ENCODE data around the gene CD276. TPM values are rescaled to one million over a fixed set of nuclear protein-coding genes. Genes with fewer than 3 reads are reported as not detected.

CD276 gene
- total RNA-seq, 1 experiment from 2014 or later, result 133 TPM

DNA sequence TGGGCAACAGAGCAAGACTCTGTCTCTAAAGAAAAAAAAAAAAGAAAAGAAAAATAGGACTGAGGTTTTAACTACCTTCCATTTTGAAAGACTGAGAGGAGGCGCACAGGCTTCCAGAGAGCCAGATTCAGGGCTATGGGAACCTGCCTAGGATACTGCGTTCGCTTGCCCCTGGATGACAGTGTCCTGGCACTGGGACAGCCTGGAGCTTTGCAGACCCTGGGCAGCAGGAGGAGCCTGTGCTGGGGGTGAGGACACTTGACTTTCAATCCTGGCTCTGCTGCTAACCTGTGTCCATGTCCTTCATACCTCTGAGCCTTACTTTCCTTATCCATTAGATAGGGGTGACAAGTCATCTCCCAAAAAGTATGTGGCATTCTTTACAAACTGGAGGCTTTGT is 31.2 kb downstream of the CD276 start:
- H4K8ac ChIP-seq (replicated peaks; ENCODE audit: insufficient read length, low read depth, low read length), result no peak overlapping the region
- H3K18ac ChIP-seq (ENCODE audit: insufficient read length, low read depth, low read length), result no peak overlapping the region
- H4K5ac ChIP-seq (ENCODE audit: insufficient read length, low read depth, low read length), result no peak overlapping the region
- Mint-ChIP-seq H3K4me3 (no peak overlapping the region), H3K4me1 (peaks cover 3 to 5% of the 10 kb centered on the region in 2 experiments; a peak in 2 of 4 replicates), H3K9me3 (no peaks in the 10 kb centered on the region), H3K27ac (no peak overlapping the region), H3K36me3 (ENCODE audit: insufficient read depth in 1 of 3, low read depth in 3 of 3) (peaks cover 12 to 33% (median 22%) of the 10 kb centered on the region in 3 experiments; a peak in 6 of 7 replicates), H3K27me3 (ENCODE audit: low read depth) (no peaks in the 10 kb centered on the region; the same call in 1 of the 2 replicates)
- H4K91ac ChIP-seq (ENCODE audit: insufficient read length, low read depth, low read length), result no peak overlapping the region
- no CpG with 5 or more reads among the region's 3 CpGs for WGBS (ENCODE audit: extremely low coverage, insufficient read length, low lambda C conversion rate)
- H3K27ac ChIP-seq (ENCODE audit: insufficient read length, low read depth, low read length), result no peak overlapping the region
- H3K4me2 ChIP-seq (ENCODE audit: insufficient read depth, insufficient read length, low read length), result no peak overlapping the region
- H3T11ph ChIP-seq (ENCODE audit: low read length), result no peak overlapping the region
- no peak overlapping the region for H3K56ac ChIP-seq (ENCODE audit: insufficient read length, low read depth, low read length)
- H2BK12ac ChIP-seq (ENCODE audit: insufficient read length, low read depth, low read length), result no peak overlapping the region
- no peak overlapping the region for H2BK15ac ChIP-seq (ENCODE audit: low read depth, low read length)
- TF ChIP-seq, protein P1, sequence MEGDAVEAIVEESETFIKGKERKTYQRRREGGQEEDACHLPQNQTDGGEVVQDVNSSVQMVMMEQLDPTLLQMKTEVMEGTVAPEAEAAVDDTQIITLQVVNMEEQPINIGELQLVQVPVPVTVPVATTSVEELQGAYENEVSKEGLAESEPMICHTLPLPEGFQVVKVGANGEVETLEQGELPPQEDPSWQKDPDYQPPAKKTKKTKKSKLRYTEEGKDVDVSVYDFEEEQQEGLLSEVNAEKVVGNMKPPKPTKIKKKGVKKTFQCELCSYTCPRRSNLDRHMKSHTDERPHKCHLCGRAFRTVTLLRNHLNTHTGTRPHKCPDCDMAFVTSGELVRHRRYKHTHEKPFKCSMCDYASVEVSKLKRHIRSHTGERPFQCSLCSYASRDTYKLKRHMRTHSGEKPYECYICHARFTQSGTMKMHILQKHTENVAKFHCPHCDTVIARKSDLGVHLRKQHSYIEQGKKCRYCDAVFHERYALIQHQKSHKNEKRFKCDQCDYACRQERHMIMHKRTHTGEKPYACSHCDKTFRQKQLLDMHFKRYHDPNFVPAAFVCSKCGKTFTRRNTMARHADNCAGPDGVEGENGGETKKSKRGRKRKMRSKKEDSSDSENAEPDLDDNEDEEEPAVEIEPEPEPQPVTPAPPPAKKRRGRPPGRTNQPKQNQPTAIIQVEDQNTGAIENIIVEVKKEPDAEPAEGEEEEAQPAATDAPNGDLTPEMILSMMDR (conservative IDR thresholded peaks at IDR 0.05), result no peak
- no peaks in the 10 kb centered on the region for H3K79me2 ChIP-seq (ENCODE audit: insufficient read depth, low read length)
- H3K27me3 ChIP-seq (ENCODE audit: insufficient read depth, low read length), result no peaks in the 10 kb centered on the region; the same call in 1 of the 2 replicates
- no peak overlapping the region for H2BK5ac ChIP-seq (ENCODE audit: insufficient read length, low read length)
- no peaks in the 10 kb centered on the region for H3K79me1 ChIP-seq (ENCODE audit: insufficient read depth, low read depth, low read length, poor library complexity, severe bottlenecking)
- H3K4me1 ChIP-seq (ENCODE audit: insufficient read depth, low read length), result no peaks in the 10 kb centered on the region
- H2AK5ac ChIP-seq (ENCODE audit: insufficient read length, low read length), result no peak overlapping the region
- H2BK20ac ChIP-seq (ENCODE audit: low read depth, low read length, poor library complexity, severe bottlenecking), result no peak overlapping the region
- H2BK120ac ChIP-seq (ENCODE audit: low read depth, low read length, poor library complexity, severe bottlenecking), result no peak overlapping the region
- H3K4ac ChIP-seq (ENCODE audit: low read depth, low read length), result no peak overlapping the region
- no peaks in the 10 kb centered on the region for H3K23me2 ChIP-seq (ENCODE audit: insufficient read length, low read depth, low read length, poor library complexity, severe bottlenecking)
- H4K20me1 ChIP-seq (ENCODE audit: control insufficient read depth, insufficient read depth, insufficient read length), result no peaks in the 10 kb centered on the region
- no peak overlapping the region for H2AFZ ChIP-seq (ENCODE audit: low read length)
- H3K23ac ChIP-seq (ENCODE audit: insufficient read length, low read depth, low read length), result no peak overlapping the region
- H3K9ac ChIP-seq (ENCODE audit: extremely low read depth, insufficient read length, low read length), result no peak overlapping the region
- H3K9me3 ChIP-seq (ENCODE audit: control insufficient read depth, low read depth, low read length), result no peaks in the 10 kb centered on the region
- no peak for DNase-seq
- no peak overlapping the region for H3K14ac ChIP-seq (ENCODE audit: insufficient read depth, low read length)
